NCI-H748 (cell line): Measurements from ENCODE around the gene ANKFY1.
"Not testable (repeated sequence)": the region's sequence is repeated elsewhere in the genome, so short reads cannot be mapped to it uniquely, and the experiment has no call there.

ENCODE experiments used
- DNase-seq: peaks from one replicate; lab custom pipeline; 2025; ENCODE audit not compliant: unreplicated experiment; lab: John Stamatoyannopoulos, UW

The ANKFY1 gene

DNA sequence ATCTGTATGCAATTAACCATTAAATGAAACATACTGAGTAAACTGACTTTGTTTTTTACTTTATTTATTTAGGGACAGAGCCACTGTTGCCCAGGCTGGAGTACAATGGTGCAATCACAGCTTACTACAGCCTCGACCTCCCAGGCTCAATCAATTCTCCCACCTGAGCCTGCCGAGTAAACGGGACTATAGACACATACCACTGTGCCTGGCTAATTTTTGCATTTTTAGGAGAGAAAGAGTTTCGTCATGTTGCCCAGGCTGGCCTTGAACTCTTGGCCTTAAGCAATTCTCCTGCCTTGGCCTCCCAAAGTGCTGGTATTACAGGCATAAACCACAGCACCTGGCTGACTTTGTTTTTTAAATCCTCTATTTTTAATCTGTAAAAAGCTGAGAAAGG, 42.6 kb downstream of the ANKFY1 start:
- no peak for DNase-seq

DNA sequence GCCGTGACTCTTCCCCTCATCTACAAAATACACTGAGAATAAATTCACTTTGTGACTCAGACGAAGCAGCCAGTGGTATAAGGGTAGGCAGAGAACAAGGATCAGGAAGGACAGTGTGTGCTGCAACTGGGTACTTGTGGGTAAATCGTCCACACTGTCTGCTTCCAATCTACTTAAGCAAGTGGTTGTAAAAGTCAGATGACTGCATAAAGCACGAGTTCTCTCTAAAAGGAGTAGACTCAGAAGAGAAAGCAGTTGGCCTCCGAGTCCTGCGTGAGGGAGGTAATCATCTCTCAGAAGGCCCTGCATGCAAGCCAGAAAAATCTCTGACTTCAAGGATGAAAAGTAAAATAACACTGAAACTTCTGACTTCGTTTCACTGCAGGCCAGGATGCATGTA, 43.1 kb downstream of the ANKFY1 start:
- DNase-seq = no peak

DNA sequence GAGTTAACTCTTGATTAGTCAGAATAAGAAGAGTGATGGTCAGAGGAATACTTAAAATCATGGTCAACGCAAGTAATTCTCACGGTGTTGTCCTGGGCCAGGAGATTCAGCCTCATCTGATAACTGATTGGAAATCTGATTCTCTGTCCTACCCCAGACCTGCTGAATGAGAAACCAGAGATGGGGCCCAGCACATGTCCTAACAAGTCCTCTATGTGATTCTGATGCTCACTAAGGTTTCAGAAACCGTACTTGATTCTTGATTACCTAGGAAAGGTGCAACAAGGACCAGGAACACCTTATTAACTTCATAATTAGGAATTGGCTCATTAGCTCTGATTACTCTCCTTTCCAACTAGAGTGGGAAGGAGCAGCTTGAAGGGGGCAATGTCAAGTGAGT, 44.5 kb downstream of the ANKFY1 start:
- no peak for DNase-seq

DNA sequence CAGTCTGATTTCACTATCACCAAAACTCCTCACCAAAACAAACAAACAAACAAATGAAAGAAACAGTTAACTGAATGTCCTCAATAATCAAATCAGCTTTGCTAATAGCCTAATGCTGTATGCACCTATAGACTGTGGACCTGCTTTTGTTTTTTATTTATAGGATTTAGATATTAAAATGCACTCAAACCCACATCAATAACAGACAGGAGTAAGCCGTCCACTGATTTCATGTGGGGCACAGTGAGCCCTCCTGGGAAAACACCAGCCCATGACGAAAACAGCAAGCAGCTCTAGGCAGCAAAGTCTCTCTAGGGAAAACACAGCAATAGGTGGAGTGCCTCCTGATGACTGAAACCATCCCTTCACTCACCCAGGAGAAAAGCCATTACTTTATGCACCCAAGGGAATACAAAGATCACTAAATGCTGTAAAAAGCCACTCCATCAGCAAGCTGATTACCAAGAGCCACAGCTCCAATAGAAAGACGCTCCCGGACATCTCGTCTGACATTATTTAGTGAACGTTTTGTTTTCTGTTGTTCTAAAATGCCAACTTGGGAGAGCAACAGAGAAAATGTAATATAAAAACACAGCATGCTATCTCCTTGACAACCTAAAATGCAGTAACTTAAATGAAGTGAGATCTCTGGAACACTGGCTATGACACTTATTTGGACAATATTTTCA, 47.8 kb downstream of the ANKFY1 start:
- no peak for DNase-seq

DNA sequence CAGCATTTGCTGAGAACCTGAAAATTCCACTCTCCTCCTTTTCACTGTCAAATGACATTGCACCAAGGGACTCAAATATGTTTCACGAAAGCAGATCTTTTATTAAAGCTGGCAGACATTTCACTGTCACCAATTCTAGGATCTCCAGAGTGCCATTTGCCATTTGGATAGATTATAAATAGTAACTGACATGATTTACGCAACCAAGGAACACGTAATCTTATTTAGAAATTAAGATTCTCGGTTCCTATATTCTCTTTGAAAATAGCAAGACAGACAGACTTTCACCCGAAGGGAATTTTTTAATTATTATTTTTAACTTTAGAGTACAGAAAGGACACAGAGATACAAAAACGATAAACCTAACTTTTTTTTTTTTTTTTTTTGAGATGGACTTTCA, 49.6 kb downstream of the ANKFY1 start:
- no peak for DNase-seq

DNA sequence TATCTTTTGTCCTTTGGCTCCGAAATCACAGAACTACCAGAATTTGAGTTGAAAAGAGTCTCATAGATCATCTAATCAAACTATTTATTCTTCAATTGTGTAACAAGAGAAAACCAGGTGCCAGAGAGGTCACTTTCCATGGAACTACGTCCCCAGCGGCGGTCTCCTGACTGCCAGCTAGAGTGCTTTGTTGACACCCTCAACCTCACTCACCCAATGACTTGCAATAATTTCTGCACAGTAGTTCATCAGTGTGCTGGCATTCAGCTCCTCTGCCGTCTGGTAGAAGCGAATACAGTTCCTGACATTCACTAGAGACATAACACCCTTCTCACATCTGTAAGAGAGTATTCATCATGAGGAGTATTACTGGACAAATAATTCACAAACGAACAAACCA, 54.2 kb downstream of the ANKFY1 start:
- no peak for DNase-seq

DNA sequence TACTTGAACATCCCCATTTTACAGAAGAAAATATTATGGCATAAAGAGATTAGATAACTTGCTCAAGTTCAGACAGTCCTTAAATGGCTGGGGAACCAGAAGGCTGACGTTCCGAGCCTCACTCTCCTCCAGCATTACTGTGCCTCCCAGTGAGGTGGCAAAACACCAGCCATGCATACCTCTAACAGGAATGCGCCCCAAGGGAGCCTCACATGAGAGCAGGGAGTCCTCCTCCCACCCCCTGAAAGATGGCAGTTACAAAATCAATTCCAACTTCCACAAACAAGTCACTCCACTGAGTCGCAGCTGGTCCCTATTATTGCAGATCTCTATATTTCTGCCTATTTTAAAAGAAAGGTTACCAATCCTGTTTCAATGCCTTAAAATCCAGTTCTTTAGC, 55.5 kb downstream of the ANKFY1 start:
- DNase-seq = no peak

DNA sequence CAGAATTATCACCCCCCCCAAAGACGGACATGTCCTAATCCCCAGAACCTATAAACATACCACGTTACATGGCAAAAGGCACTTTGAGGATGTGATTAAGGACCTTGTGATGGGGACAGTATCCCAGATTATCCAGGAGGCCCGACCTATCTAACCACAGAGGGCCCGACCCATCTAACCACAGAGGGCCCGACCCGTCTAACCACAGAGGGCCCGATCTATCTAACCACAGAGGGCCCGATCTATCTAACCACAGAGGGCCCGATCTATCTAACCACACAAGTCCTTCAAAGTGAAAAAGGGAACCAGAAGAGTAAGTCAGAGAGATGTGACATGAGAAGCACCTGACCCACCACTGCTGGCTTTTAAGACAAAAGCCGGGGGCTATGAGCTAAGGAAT, 56.8 kb downstream of the ANKFY1 start:
- no peak for DNase-seq

DNA sequence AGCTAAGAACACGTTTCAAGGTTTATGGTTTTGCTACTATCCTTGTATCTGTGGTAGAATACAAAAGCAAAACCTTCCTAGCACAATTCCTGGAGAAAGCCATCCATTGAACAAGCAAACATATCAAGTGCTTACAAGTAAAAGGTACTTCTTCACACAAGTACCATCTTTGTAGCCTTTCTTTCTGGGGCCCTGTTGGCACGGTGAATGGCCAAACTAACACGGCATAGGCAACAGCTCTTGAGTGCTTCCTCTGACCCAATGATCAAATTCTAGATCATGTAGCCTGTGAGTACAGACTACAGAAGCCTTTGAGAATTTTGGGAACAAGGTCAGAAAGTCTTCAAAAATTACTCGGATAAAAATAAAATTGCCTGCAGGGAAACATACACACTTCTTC, 57.9 kb downstream of the ANKFY1 start:
- DNase-seq = no peak

DNA sequence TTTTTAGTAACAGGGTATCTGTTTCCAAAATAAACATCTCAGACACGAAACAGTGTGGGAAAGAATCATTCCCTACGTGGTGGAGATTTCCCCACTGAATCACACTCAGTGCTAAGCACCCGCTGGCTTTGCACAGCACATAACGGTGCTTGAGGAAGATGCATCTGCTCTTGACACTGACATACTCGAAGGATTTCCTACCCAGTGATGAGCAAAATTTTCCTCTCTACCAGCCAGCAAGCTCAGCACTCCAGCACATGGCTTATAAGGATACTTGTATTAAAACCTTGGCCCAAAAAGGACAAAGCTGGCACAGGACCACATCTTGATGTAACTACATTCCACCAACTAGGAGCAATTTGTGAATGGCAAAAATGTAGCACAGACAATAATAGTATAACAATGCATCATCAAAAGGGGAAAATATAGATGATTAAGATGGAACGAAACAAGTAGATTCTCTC, 59.0 kb downstream of the ANKFY1 start:
- no peak for DNase-seq

DNA sequence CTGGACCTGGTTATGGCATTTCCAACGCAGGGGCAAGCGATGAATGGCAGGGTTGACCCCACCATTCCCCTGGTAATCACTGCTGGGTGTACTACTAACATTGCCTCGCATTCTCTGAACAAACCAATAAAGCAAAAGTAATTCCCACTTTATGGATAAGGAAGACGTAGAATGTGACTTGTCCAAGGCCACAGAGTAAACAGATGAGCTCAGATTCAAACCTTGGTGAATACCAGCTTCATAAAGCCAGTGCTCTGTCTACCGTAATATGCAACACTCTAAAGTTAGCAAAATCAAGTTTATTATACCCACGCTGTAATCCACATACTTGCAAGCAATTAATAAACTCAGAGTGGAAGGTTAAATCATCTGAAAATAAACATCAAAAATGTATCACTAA, 59.6 kb downstream of the ANKFY1 start:
- no peak for DNase-seq

DNA sequence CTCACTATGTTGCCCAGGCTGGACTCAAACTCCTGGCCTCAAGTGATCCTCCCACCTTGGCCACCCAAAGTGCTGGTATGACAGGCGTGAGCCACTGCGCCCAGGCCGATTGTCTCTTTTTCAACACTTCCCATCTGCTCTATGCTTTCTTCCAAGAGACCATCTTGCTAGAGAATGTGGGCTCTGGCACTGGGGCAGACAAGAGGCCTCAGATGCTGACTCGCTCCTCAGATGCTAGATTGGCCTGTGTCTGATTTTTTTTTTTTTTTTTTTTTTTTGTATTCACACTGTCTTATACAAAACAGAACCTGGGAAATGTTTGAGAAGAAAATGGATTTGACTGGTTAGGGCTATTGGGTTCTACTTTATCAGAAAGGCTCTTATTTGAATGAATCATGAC, 62.6 kb downstream of the ANKFY1 start:
- no peak for DNase-seq

DNA sequence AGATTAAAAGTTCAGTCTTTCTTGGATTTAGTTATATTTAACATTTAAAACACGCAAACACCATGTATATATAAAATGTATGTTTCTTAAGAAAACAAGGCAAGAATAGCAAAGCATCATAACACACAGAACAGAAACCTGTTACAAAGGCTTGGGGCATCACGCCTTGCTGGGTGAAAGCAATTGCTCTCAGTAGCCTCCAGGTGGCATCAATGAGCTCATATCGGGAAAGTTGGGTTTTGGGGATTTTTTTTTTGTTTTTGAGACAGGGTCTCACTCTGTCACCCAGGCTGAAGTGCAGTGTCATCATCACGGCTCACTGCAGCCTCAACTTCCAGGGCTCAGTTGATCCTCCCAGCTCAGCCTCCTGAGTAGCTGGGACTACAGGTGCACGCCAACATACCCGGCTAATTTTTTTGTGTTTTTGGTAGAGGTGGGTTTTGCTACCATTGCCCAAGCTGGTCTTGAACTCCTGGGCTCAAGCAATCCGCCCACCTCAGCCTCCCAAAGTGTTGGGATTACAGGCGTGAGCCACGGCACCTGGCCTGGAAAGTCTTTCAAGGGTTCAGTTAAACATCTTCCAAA, 63.9 kb downstream of the ANKFY1 start:
- DNase-seq = peak; percentile 33

DNA sequence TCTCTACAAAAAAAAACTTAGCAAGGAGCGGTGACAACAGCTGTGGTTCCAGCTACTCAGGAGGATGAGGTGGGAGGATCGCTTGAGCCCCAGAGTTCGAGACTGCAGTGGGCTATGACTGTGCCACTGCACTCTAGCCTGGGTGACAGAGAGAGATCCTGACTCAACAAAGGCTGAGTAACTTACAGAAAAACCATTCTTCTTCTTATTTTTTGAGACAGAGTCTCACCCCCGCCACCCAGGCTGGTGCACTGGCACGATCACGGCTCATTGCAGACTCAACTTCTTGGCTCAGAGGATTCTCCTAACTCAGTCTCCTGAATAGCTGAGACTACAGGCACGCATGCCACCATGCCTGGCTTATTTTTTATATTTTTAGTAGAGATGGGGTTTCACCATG, 64.8 kb downstream of the ANKFY1 start:
- DNase-seq = no peak

DNA sequence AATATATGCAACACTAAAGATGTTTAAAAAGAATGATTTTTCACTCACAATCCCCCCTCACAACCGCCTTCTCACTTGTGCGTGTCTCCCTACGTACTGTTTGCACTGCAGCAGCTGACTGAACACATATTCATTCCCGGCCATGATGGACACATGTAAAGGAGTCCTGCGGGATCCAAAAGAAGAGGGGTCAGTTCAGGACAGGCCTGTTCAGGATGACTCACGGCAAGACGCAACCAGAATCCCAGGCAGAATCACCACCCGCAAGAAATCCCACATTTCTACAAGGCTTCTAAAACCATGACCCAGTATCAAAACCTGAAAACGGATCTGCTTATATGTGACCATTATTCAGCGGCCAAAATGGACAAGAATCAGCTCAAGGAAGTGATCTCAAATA, 68.5 kb downstream of the ANKFY1 start:
- no peak for DNase-seq

DNA sequence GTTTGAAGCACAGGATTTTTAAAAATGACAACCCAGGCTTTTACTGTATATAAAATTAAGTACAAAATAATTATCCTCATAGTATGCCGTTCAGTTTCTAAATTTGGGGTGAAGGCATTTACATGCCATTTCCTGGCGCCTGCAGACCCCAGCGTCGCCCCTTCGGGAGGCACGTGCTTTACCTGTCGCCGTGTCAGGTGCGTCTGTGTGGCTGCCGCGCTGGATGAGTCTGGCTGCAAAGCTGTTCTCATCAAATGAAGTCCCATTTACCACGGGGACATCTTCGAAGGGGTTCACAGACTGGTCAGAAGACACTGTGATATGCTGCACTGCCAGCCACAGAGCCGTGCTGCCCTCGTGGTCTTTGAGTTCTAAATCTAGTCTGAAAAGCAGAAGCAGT, 69.0 kb downstream of the ANKFY1 start:
- no peak for DNase-seq

DNA sequence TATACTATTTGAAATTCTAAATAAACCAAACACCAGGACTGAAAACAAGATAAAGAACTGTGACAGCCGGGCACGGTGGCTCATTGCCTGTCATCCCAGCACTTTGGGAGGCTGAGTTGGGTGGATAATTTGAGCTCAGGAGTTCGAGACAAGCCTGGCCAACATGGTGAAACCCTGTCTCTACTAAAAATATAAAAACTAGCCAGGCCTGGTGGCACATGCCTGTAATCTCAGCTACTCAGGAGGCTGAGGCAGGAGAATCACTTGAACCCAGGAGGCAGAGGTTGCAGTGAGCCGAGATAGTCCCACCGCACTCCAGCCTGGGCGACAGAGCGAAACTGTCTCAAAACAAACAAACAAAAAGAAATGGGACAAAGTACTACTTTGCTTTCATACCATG, 73.0 kb downstream of the ANKFY1 start:
- not testable (repeated sequence) for DNase-seq

DNA sequence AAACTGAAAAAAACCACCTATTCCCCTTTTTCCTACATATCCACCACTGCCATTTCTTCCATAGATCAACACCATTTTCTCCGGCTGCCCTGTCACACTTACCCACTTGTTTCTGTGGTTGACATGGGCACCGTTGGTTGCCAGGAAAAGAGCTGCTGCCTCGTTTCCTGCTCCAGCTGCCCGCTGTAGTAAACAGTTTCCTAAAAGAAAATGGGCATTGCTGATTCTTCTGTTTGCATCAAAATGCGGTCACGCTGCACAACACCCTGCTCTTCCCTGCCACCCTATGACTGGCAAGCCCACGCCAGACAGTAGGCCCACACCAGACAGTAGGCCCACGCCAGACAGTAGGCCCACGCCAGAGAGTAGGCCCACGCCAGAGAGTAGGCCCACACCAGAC, 74.5 kb downstream of the ANKFY1 start:
- DNase-seq = no peak

DNA sequence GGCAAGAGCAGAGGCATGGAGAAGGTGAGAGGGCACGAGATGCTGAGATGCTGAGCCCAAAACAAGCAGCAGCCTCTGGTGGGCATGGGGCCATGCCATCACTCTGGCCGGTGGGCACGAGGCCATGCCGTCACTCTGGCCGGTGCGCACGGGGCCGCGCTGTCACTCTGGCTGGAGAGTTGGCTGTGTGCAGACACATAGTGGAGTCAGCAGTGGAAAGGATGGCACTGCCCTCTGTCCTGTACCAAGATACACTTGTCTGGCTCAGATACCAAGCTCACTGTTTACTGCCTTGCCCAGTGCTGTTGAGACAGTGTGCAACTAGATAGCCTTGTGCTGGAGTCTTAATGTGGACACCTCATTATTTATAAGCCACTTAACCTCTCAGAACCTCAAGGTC, 75.7 kb downstream of the ANKFY1 start:
- no peak for DNase-seq

DNA sequence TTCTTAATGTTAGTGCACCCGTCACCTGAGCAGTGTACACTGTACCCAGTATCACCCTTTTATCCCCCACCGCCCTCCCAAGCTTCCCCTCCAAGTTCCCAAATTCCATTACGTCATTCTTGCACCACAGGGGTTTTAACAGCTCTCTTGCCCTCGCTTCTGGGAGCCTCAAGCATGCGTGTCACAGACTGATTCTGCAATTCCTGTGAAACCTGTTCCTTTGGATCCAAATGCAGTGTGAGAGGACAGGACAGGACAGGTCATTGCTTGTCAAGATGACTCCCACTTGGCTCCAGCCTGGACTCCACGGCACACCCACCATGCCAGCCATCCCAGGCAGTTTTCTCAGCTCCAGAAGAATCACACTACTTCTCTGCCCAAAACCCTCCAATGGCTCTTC, 76.7 kb downstream of the ANKFY1 start:
- no peak for DNase-seq

DNA sequence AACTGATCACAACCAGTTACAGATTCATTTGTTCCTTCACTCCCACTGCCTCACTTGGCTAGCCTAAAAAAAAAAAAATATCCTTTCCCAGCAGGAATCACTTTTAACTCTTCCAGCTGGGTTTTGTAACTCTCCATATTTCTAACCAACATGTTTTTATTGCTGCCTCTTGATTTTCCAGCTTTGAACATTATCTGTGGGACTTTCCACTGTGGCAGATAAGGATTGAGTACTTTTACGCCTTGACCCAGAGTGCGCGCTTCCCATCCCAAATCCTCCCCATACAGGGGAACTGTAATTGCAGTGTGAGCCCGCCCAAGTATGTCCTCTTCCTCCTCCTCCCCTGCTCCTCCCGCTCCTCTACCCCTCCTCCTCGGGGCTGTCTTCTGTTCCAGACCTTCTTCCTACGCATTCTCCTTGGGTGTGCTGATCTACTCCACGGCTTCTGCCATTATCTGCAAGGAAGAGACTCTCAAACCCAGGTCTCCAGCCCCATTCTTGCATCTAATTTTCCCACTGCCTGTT, 77.4 kb downstream of the ANKFY1 start:
- DNase-seq = no peak

DNA sequence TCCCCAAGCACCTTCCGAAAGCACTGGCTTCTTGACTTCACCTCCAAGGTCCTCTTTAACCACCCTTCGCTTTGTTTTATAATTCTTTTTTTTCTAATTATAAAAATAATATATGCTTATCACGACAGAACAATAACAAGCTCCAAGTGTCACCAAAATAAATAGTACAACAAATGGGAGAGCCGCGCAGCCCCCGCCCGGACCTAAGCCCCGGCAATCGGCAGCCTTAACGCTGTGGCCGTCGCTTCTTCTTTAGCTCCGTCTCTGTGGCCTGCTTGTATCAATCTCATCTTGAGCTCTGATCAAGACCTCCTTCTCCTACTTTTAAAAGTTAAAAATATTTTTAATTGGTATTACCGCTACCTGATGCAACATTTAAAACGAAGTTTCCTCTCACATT, 78.1 kb downstream of the ANKFY1 start:
- DNase-seq = no peak

DNA sequence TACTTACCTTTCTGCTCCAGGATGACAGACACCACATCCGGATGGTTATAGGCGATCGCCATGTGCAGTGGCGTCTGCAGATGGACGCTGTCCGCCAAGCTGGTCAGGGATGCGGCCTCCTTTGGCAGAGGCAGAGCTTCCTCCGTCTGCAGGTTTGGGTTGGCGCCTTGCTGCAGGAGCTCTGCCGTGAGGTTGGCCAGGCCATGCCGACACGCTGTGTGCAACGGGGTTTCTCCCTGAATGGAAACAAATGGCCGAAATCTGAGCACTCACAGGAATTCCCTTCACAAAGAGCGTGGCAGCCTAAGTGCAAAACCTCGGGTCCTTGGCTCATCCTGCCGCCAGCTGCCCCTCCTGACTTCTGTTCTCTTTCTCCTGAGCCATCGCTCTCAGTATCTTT, 79.0 kb downstream of the ANKFY1 start:
- no peak for DNase-seq
